GM23248 (cell line): ENCODE results near the gene TTC39A.

Experiments
- EZH2 ChIP-seq: fragments of 200-600 bp; sonication (generic); IDR thresholded peaks from 2 replicates; pipeline ENCODE4 v1.6.1; 2018; ENCODE audit warnings: antibody characterized with exemption, mild to moderate bottlenecking; ENCODE audit not compliant: insufficient read depth, poor library complexity, severe bottlenecking
- EZH2phosphoT487 ChIP-seq: fragments of 200-600 bp; sonication (generic); IDR thresholded peaks from 2 replicates; pipeline ENCODE4 v1.6.1; 2018; ENCODE audit warnings: antibody characterized with exemption, moderate library complexity, mild to moderate bottlenecking, low read depth; ENCODE audit not compliant: insufficient read depth

DNA sequence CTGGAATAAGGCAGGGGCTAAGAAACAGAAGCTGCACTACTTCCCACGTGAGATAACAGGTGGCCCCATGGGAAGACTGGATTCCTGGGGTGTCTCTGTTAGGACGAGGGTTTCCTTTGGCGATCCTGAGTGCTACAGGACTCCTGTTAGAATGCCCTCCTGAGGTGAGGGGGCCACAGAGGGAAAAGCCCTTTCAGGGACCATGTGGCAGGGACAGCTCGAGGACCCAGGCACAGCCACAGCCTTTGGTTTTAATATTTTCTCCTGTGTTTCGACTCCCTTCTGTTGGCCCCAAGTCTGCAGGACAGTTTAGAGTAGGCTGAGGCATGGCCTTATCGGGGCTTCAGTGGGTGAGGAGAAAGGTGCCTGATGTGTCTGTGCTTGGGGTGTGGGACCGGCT lies 12.6 kb downstream of the TTC39A start:
- TF ChIP-seq EZH2 (no peak), EZH2phosphoT487 (no peak)
